Ramos (cell line): ENCODE results near the gene IGFBP7.

ENCODE experiments used
- in situ Hi-C: fragments of 300-500 bp; cut with MboI; formaldehyde crosslinking; loops from one replicate; pipeline ENCODE4 v1.14.3; 2022; ENCODE audit warnings: low sequenced_read_pairs; ENCODE audit not compliant: unreplicated experiment

Gene IGFBP7

GRCh38 chr4:57131849-57132742, 21.9 kb upstream of the IGFBP7 start:
- in situ Hi-C loops, result no loop called here

GRCh38 chr4:57129477-57129876, 19.3 kb upstream of the IGFBP7 start:
- in situ Hi-C loops, result no loop called here

GRCh38 chr4:57127361-57127760, 17.2 kb upstream of the IGFBP7 start:
- in situ Hi-C loops, result no loop called here

GRCh38 chr4:57125996-57126395, 15.8 kb upstream of the IGFBP7 start:
- in situ Hi-C loops, result no loop called here

- in situ Hi-C loops, result no loop called here
Measured at GRCh38 chr4:57124145-57124544, 14.0 kb upstream of the IGFBP7 start.

GRCh38 chr4:57122959-57123358, 12.8 kb upstream of the IGFBP7 start:
- in situ Hi-C loops, result no loop called here

- in situ Hi-C loops, result no loop called here
Measured at GRCh38 chr4:57119054-57119651, 9.0 kb upstream of the IGFBP7 start.

- in situ Hi-C loops, result no loop called here
Measured at GRCh38 chr4:57117491-57117890, 7.3 kb upstream of the IGFBP7 start.

- in situ Hi-C loops, result no loop called here
Measured at GRCh38 chr4:57116245-57116644, 6.1 kb upstream of the IGFBP7 start.

- in situ Hi-C loops, result no loop called here
Measured at GRCh38 chr4:57114973-57115372, 4.8 kb upstream of the IGFBP7 start.

GRCh38 chr4:57113870-57114269, 3.7 kb upstream of the IGFBP7 start:
- in situ Hi-C loops, result no loop called here

GRCh38 chr4:57110640-57111511, 691 bp upstream of the IGFBP7 start:
- in situ Hi-C loops, result no loop called here

- in situ Hi-C loops, result no loop called here
Measured at GRCh38 chr4:57109411-57109846, 756 bp downstream of the IGFBP7 start.

- in situ Hi-C loops, result no loop called here
Measured at GRCh38 chr4:57106181-57106580, 4.0 kb downstream of the IGFBP7 start.

- in situ Hi-C loops, result no loop called here
Measured at GRCh38 chr4:57104706-57105560, 5.3 kb downstream of the IGFBP7 start.

GRCh38 chr4:57103051-57103450, 7.1 kb downstream of the IGFBP7 start:
- in situ Hi-C loops, result no loop called here

GRCh38 chr4:57102050-57102624, 8.0 kb downstream of the IGFBP7 start:
- in situ Hi-C loops, result no loop called here

- in situ Hi-C loops, result no loop called here
Measured at GRCh38 chr4:57100979-57101651, 9.1 kb downstream of the IGFBP7 start.

GRCh38 chr4:57099363-57099762, 10.8 kb downstream of the IGFBP7 start:
- in situ Hi-C loops, result no loop called here
